Measurements from ENCODE around the gene CSNK2A2.

DNA sequence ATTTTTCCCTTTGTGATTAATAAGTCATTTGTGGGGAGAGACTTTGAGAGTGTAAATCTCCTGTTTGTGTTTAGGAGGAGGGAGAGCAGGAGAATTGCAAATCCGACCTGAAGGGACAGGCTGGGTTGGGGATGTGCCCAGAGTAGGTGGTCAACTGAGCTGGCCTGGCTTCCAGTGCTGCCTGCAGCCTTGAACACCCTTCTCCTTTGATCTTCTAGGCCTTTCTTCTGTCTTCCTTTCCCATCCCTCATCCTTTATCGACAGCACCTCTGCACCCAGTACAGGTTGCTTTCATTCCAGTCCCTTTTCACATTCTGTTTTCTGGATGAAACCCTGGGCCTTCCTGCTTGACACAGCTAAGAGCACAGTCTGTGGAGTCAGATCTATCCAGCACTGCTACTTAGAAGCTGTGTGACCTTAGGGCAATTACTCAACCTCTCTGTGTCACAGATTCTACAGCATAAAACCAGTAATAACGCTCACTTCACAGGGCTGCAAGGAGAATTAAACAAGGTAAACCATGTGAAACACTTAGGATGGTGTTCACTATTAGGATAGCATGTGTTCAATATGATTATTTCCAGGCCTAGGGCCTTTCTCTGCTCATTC is 1.0 kb upstream of the CSNK2A2 start:
- TF ChIP-seq NRF1 (IDR thresholded peaks at IDR 0.05; ENCODE audit: low read depth, low read length) (no peak), KDM5A (IDR thresholded peaks at IDR 0.05; ENCODE audit: low read length) (no peak), POLR2AphosphoS5 (IDR thresholded peaks at IDR 0.05; ENCODE audit: low read depth, low read length) (no peak), EGR1 (IDR thresholded peaks at IDR 0.05; ENCODE audit: borderline replicate concordance, low read depth, low read length) (no peak)
- TF ChIP-seq, protein P1, sequence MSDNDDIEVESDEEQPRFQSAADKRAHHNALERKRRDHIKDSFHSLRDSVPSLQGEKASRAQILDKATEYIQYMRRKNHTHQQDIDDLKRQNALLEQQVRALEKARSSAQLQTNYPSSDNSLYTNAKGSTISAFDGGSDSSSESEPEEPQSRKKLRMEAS (IDR thresholded peaks at IDR 0.05) = no peak
- TF ChIP-seq, protein P2, sequence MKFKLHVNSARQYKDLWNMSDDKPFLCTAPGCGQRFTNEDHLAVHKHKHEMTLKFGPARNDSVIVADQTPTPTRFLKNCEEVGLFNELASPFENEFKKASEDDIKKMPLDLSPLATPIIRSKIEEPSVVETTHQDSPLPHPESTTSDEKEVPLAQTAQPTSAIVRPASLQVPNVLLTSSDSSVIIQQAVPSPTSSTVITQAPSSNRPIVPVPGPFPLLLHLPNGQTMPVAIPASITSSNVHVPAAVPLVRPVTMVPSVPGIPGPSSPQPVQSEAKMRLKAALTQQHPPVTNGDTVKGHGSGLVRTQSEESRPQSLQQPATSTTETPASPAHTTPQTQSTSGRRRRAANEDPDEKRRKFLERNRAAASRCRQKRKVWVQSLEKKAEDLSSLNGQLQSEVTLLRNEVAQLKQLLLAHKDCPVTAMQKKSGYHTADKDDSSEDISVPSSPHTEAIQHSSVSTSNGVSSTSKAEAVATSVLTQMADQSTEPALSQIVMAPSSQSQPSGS (IDR thresholded peaks at IDR 0.05; ENCODE audit: low read length) = no peak
- TF ChIP-seq, protein P3, sequence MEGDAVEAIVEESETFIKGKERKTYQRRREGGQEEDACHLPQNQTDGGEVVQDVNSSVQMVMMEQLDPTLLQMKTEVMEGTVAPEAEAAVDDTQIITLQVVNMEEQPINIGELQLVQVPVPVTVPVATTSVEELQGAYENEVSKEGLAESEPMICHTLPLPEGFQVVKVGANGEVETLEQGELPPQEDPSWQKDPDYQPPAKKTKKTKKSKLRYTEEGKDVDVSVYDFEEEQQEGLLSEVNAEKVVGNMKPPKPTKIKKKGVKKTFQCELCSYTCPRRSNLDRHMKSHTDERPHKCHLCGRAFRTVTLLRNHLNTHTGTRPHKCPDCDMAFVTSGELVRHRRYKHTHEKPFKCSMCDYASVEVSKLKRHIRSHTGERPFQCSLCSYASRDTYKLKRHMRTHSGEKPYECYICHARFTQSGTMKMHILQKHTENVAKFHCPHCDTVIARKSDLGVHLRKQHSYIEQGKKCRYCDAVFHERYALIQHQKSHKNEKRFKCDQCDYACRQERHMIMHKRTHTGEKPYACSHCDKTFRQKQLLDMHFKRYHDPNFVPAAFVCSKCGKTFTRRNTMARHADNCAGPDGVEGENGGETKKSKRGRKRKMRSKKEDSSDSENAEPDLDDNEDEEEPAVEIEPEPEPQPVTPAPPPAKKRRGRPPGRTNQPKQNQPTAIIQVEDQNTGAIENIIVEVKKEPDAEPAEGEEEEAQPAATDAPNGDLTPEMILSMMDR (IDR thresholded peaks at IDR 0.05; ENCODE audit: control extremely low read depth in 1 of 3, insufficient read depth in 1 of 3, low read depth in 1 of 3, low read length in 3 of 3) = no peak

All from H1 (cell line).